Pancreas (tissue), 10 donors: Measurements from ENCODE around the gene VPS36. TPM values are rescaled to one million over a fixed set of nuclear protein-coding genes. Genes with fewer than 3 reads are reported as not detected.

Experiments used
- ATAC-seq, 4 donors: fragments of 200-7000 bp; cut with Tn5 transposase; one replicate each; pipeline versions ENCODE4 v1.8.0 to v1.9.1; 2020; ENCODE audit warnings: mild to moderate bottlenecking in 4 of 4, moderate library complexity in 4 of 4
- DNase-seq, 6 donors: peaks; one replicate each; pipeline ENCODE4 v3.0.0-alpha.2; 2020
- FAIRE-seq: peaks from 2 replicates; lab custom pipeline; 2012; peaks lifted over from hg19 to GRCh38; lab: Jason Lieb, UNC
- H3K27ac ChIP-seq, 4 donors: fragments of 200-600 bp; sonication (generic); 1 replicate in 3 of 4; 2 replicates in 1 of 4; pipeline versions ENCODE4 v1.5.0 to v1.8.0; 2020
- H3K27me3 ChIP-seq, 4 donors: fragments of 200-600 bp; one replicate each; pipeline ENCODE4 v1.8.0; 2021
- H3K36me3 ChIP-seq, 3 donors: fragments of 200-600 bp; sonication (generic) in 1 of 3; one replicate each; pipeline versions ENCODE4 v1.5.0 to v1.8.0; 2020 to 2021
- H3K4me1 ChIP-seq, 3 donors: fragments of 200-600 bp; one replicate each; pipeline ENCODE4 v1.8.0; 2021
- H3K4me3 ChIP-seq, 4 donors: fragments of 200-600 bp; sonication (generic) in 2 of 4; one replicate each; pipeline versions ENCODE4 v1.5.0 to v1.8.0; 2020 to 2021
- H3K9me3 ChIP-seq, 4 donors: fragments of 200-600 bp; one replicate each; pipeline ENCODE4 v1.8.0; 2021
- WGBS, 2 donors: extraction: QIAGEN DNeasy Blood & Tissue Kit; methylation state at CpG; one replicate each; pipeline ENCODE4 v1.1.7; 2013; 5-methylcytosine and 5-hydroxymethylcytosine counted together
- intact Hi-C, 3 donors: fragments of 100-400 bp; cut with DNase I; formaldehyde crosslinking; loops; one replicate each; pipeline versions ENCODE4 v1.11.1 to v1.14.2; 2022
- polyA plus RNA-seq, 2 donors: library from polyadenylated mRNA; stranded (reverse); fragments of 200-250 nt; gene quantifications; one replicate each; pipeline ENCODE4 v1.2.3, GENCODE V29; 2013
- total RNA-seq, 6 donors: library from RNA; stranded (reverse); fragmentation: NEBNext Ultra II Directional in 4 of 6; extraction: Animal tissue kit (Norgen Biotek cat#: 25700) in 4 of 6; gene quantifications; one replicate each; pipeline versions ENCODE4 v1.2.1 to v1.2.4, GENCODE V29; 2021 to 2023
- TF ChIP-seq, protein P1 (sequence below), 4 donors: fragments of 200-600 bp; sonication (generic) in 3 of 4; IDR thresholded peaks; one replicate each; pipeline versions ENCODE4 v1.5.0 to v1.8.0; 2021; ENCODE audit warnings: antibody characterized with exemption in 4 of 4
- donor health status: healthy with polysubstance abuse.
- donor health status: DM: no; HTN: no; CAD: no; lungs with moderate emphysema.
- donor health status: DM: no; HTN: no; CAD: no.
- donor health status: control.
- donor health status: control.
- donor health status: Bipolar disorder and iron deficiency.
- donor health status: DM: yes; HTN: yes; CAD: no.
- donor health status: DM: no; HTN: no; CAD: no.
- donor health status: DM: no; HTN: no; CAD: no.
- donor health status: DM: yes; HTN: yes; CAD: no.

VPS36 gene
- total and polyA plus RNA-seq, 8 donors: 10.5 to 23.5 (median 17.2) TPM

DNA sequence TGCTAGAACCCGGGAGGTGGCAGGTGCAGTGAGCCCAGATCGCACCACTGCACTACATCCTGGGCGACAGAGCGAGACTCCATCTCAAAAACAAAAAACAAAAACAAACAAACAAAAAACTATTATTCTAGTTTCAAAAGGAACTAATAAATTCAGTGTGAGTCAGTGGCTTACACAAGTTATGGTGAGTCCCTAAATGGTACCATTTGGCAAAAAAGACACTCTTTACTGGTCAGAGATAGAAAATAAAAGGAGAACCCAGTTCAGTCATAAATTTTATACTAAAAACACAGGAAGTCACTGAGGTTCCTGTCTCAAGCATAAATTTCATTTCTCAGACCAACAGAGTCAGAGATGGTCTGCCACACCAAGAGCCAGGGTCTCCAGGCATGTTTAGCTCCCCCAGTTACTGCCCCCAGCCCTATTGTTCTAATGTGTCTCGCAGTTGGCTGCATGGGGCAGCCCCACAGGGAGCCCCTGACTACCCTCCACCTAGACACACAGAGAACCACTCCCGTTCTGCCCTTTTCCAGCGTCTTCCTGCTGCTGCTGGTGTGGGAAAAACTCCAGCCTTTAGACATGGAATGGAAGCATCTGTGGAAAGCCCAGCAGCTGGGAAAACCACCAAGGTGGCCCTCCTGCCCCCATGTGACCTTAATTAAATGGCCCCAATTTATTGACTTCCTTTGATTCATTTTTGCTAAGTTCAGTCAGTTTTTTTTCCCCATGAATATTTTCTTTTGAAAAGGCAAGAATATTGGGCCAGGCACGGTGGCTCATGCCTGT, 56.7 kb downstream of the VPS36 start:
- H3K27ac ChIP-seq: no peak overlapping the region
- H3K36me3 ChIP-seq: no peaks in the 10 kb centered on the region
- FAIRE-seq (no peak), DNase-seq (no peak), ATAC-seq (no peak)
- WGBS, 2 donors: 81 to 84% methylated on average over 8 of the region's 8 CpGs
- no peaks in the 10 kb centered on the region for H3K9me3 ChIP-seq
- intact Hi-C loops: no loop called here
- no peaks in the 10 kb centered on the region for H3K27me3 ChIP-seq
- no peaks in the 10 kb centered on the region for H3K4me1 ChIP-seq
- no peak overlapping the region for H3K4me3 ChIP-seq
- TF ChIP-seq, protein P1, sequence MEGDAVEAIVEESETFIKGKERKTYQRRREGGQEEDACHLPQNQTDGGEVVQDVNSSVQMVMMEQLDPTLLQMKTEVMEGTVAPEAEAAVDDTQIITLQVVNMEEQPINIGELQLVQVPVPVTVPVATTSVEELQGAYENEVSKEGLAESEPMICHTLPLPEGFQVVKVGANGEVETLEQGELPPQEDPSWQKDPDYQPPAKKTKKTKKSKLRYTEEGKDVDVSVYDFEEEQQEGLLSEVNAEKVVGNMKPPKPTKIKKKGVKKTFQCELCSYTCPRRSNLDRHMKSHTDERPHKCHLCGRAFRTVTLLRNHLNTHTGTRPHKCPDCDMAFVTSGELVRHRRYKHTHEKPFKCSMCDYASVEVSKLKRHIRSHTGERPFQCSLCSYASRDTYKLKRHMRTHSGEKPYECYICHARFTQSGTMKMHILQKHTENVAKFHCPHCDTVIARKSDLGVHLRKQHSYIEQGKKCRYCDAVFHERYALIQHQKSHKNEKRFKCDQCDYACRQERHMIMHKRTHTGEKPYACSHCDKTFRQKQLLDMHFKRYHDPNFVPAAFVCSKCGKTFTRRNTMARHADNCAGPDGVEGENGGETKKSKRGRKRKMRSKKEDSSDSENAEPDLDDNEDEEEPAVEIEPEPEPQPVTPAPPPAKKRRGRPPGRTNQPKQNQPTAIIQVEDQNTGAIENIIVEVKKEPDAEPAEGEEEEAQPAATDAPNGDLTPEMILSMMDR (IDR thresholded peaks at IDR 0.05): no peak

DNA sequence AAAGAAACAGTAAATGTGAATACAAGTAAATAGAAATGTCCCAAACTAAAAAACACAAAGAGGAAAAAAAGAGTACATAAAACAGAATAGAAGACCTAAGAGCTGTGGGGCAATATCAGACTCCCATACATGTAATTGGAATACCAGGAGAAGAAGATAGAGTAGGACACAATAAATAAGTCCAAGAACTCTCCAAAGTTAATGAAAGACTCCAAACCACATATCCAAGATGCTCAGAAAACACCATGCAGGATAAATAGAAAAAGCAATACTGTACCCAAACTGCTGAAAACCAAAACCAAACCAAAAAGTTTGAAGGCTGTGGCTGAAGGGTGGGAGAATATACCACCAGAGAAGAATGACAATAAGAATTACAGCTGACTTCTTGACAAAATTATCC, 62.7 kb downstream of the VPS36 start:
- intact Hi-C loops: no loop called here
- no peaks in the 10 kb centered on the region for H3K9me3 ChIP-seq
- TF ChIP-seq, protein P1 (IDR thresholded peaks at IDR 0.05): no peak
- no peaks in the 10 kb centered on the region for H3K27me3 ChIP-seq
- no peaks in the 10 kb centered on the region for H3K36me3 ChIP-seq
- no peak overlapping the region for H3K27ac ChIP-seq
- FAIRE-seq (no peak), ATAC-seq (no peak), DNase-seq (no peak)
- H3K4me1 ChIP-seq: no peaks in the 10 kb centered on the region
- H3K4me3 ChIP-seq: no peak overlapping the region

DNA sequence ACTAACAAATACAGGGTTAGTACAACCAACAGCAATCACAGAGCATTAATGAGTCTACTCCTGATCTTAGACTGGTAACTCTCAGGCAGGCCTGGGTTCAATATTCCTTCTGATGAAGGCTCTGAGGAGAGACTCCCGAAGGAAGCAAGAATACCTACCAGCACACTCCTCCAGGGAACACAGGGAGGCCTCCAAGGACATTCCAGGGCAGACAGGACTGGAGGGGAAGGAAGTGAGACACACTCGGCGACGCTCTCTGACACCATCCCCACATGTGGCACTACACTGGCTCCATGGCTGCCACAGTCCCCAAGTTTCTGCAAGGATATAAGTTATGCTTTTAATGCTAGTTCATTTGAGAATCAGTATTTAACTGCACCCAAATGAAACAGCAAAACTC, 64.6 kb downstream of the VPS36 start:
- 83 to 91% methylated on average over 4 of the region's 4 CpGs for WGBS, 2 donors
- H3K4me3 ChIP-seq: no peak overlapping the region
- ATAC-seq (no peak), FAIRE-seq (no peak), DNase-seq (no peak)
- TF ChIP-seq, protein P1 (IDR thresholded peaks at IDR 0.05): no peak
- no peak overlapping the region for H3K27ac ChIP-seq
- H3K9me3 ChIP-seq: no peaks in the 10 kb centered on the region
- H3K27me3 ChIP-seq: no peaks in the 10 kb centered on the region
- H3K36me3 ChIP-seq: no peaks in the 10 kb centered on the region
- H3K4me1 ChIP-seq: no peaks in the 10 kb centered on the region
- intact Hi-C loops: no loop called here

DNA sequence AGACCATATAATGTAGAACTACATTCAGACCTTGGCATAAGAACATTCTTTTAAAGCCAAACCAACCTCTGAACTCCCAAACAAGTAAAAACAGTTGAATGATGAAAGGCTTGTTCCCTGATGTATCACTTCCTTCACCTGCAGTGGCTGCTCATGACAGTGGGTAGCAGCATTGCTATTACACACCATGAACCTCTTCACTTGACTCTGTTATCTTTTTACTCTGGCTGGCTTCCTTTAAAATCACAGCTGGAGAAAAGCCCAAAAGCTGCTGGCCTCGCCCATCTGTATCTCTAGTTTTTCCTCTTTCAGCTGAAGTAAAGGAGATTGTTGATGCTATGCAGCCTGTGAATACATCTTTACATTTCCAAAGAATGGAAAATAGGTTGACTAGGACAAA, 67.1 kb downstream of the VPS36 start:
- no peak overlapping the region for H3K4me3 ChIP-seq
- 79 to 80% methylated on average over 1 of the region's 1 CpG for WGBS, 2 donors
- H3K4me1 ChIP-seq: no peaks in the 10 kb centered on the region
- no peak for FAIRE-seq
- no peaks in the 10 kb centered on the region for H3K9me3 ChIP-seq
- ATAC-seq: no peak
- no peak overlapping the region for H3K27ac ChIP-seq
- TF ChIP-seq, protein P1 (IDR thresholded peaks at IDR 0.05): no peak
- intact Hi-C loops: no loop called here
- H3K27me3 ChIP-seq: no peaks in the 10 kb centered on the region
- no peak for DNase-seq
- H3K36me3 ChIP-seq: no peaks in the 10 kb centered on the region

DNA sequence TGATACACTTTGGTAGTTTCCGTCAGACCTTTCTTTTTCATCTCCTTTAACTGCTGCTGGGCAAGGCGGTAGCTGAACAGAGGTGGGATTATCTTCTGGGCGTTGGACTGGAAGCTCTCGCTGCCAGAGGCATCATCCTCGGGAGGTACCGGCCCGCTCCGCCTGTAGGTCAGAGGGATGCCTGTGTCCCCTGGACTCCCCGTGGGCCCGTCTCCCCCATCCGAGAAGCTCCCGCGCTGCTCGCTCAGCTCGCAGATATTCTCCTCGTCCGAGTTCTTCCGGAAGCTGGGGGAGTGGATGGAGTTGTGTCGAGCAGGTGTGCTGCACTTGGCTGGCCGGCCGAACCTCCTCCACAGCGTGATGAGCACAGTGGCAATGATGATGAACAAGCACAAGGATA, 72.1 kb downstream of the VPS36 start:
- 94 to 96% methylated on average over 22 of the region's 22 CpGs for WGBS, 2 donors
- no peak for FAIRE-seq
- Histone ChIP-seq H3K9me3 (no peaks in the 10 kb centered on the region), H3K27me3 (no peaks in the 10 kb centered on the region), H3K4me1 (no peaks in the 10 kb centered on the region), H3K27ac (no peak overlapping the region), H3K36me3 (no peaks in the 10 kb centered on the region), H3K4me3 (no peak overlapping the region)
- DNase-seq: no peak
- TF ChIP-seq, protein P1 (IDR thresholded peaks at IDR 0.05): no peak
- intact Hi-C loops: no loop called here
- no peak for ATAC-seq
